HG03378 (cell line): ENCODE measurements around the gene MGLL.

Experiments
- ATAC-seq: cut with Tn5 transposase; IDR thresholded peaks from one replicate; pipeline ENCODE4 v1.9.1; 2021; ENCODE audit warnings: mild to moderate bottlenecking, moderate library complexity; ENCODE audit not compliant: unreplicated experiment

The MGLL gene

DNA sequence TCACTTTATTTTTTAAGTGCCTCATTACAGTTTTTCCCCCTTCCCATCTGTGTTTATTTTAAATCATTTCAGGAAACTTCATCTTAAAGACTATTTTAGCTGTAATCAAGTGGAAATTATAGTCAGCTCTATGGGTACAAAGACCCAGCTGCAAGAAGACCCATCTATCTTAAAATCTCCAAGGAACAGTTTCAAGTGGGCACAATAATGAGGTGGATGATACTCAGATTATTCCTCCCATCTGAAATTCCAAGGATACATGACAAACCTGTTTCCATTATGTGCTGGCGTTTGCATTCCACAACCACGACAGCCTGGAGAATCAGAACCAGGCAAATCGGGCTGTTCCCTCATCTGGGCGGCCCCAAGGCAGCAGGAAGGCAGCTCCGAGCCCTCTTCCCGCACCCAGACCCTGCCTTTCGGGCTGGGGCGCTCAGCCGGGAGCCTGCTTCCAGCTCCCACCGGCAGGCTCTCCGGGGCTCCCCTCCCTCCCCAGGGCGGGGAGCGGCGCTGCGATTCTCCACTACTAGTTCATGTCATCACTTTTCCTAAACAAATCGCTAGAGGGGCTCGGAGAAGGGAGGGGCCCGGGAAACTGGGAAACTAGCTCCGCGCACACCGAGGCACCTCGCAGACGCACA is at the start of gene MGLL:
TSS of gene MGLL (minus strand) at position 475 of the 641 bp plus-strand sequence. CDS start at position 278, 197 bp downstream.
- no peak for ATAC-seq

DNA sequence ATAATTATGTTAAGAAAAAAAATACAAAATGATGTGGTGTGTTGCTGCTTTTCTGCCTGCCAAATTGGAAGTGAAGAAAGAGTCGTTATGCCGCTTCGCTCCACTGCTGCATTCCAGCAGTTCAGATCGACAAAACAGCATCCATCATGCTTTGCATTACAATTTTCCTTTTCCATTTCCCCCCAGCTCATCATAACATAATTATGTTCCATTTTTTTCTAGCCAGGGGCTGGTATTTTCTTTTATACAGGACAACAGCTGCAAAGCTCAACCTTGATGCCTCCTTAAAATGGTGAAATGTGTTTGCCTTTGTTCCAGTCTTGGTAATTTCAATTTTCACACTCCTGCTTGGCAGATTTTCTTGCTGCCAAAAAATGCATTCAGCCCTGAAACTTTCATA is 47.8 kb upstream of the MGLL start:
- no peak for ATAC-seq

DNA sequence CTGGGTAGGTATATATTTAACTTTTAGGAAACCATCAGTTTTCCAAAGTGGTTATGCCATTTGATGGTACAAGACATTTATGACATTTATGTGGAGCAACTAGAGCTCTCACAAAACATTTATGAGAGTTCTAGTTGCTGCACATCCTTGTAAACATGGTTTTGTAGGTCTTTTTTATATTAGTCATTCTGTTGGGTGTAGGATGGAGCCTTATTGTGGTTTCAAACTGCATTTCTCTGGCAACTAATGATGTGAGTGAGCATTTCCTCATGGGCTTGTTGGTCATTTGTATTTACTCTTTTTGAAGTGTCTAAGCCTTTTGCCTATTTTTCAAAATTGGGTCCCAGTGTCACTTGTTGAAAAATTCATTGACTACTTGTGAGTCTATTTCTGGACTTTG is 45.7 kb upstream of the MGLL start:
- no peak for ATAC-seq

DNA sequence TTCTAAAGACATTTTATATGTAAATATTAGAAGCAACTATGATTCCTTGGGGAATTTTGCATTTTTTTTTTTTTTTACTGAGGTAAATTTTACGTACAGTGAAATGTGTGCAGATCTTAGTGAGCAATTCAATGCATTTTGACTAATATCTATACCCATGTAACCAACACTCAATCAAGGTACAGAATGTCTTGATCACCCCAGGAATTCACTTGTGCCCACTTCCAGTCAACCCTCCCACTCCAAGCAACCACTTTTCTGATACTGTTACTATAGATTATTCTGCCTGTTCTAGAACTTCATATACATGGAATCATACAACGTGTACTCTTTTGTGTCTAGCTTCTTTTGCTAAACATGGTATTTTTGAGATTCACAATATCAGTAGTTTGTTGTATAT is 45.1 kb upstream of the MGLL start:
- no peak for ATAC-seq

DNA sequence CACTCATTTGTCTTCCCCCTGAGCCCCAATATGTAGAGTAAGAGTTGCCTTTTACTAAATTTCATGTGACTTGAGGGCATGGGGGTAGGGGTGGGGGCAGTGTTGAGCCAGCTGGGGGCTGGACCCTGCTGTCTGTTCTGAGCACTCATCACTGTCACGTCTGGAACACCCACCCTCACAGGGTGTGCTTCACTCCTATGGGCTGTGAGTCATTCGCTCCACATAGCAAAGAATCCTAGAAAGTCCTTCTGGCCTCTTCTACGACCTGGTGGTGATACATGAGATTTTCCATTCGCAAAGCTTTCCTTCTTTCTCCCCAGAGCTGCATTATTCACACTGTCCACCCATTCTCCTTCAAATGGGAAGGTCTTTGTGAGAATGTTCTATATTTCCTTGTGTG is 43.6 kb upstream of the MGLL start:
- ATAC-seq, result no peak

DNA sequence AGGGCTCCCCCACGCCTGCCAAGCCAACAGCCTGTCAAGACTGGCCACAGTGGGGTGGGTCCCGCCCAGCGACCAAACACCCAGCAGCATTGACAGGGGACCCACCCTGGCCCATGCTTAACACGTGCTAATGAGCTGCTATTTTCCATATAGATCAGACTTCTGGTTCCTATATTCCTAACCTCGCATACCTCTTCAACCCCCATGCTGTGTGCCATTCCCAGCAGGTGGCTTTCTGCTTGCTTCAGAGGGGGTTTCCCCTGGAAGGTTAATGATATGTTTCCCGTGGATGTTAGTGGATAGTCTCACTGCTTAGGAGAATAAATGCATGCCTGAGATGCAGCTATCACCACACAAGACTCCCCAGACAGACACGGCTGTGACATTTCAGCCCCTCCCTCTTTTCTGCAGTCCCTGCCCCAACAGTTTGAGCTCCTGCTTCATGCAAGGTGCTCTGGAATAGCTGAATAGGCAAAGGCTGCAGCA is 37.9 kb upstream of the MGLL start:
- no peak for ATAC-seq

DNA sequence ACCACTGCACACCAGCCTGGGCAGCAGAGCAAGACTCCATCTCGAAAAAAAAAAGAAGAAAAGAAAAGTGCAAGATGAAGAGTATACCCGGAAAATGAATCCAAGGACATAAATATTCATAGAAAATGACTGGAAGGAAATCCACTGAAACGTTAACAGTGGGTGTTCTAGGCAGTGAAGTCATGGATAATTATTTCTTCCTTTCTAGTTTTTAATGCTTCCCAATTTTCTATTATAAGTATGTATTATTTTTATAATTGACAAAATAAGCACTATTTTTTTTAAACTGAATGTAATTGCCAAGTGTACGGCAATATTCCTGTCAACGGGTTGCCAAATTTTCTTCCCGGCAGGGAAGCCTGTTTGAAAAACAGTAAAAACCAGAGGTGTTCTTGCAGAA is 37.4 kb upstream of the MGLL start:
- ATAC-seq, result no peak

DNA sequence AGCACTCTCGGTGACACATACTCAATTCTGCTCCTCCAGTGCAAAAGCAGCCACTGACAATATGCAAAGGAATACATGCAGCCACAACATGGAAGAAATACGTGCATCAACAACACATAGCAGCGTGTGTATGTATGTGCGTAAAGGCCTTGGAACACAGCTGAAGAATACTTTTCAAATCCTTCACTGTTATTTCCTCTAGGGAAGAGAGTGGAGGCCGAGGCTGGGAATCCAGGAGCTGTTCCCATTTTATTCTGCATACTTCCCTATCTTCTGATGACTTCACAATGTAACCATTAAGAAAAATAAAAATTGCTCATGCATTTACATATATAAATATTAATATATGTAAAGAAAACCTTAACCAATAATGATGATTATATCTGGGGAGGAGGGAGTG is 36.6 kb upstream of the MGLL start:
- no peak for ATAC-seq

DNA sequence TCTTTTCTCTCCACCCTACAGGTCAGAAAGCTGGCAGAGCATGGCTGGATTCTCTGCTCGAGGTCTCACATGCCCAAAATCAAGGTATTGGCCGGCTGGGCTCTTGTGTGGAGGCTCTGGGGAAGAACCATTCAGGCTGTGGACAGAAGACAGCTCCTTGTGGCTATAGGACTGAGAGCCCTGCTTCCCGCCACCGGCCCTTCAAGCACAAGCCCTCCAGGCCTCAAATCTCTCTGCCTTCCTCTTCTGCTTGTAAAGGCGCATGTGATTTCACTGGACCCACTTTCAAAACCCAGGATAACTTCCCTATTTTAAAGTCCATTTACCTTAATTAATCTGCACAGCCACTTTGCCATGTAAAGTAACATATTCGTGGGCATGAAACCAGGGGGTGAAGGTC is 36.2 kb upstream of the MGLL start:
- no peak for ATAC-seq

DNA sequence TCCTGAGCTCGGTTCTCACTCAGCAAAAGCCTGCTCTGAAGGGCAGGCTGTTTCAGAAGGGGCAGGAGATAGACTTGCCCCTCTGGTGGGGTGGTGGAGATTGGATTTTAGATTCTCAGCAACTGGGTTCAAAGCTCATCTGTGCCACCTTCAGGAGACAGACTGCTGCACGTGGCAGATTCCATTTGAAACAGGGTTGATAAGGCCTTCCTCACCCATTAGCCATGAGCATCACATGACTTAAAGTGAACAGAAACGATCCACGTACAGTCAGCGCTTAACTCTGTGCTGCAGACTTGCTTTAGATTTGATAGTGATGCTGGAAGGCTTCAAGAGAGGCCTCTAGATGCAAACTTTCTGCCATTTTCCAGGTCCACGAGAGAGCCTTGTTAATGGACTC is 35.0 kb upstream of the MGLL start:
- no peak for ATAC-seq

DNA sequence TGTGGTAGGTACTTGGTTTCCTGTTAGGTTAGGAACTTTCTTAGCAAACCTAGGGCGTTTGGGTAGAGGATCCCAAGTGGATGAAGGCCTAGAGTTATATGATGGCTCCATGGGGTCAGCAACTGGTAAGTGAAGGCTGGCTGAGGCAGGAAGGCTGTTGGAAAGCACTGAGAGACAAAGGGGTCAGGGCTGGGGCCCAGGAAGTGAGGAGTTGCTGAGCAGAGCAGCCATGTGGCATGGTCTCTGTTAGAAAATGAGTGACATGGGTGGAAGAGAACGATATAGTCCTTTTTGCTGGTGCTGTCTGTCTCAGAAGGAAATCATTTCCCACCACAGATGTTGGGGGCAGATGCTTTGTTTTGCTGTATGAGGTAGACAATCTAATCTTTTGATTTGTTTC is 34.5 kb upstream of the MGLL start:
- ATAC-seq, result no peak

DNA sequence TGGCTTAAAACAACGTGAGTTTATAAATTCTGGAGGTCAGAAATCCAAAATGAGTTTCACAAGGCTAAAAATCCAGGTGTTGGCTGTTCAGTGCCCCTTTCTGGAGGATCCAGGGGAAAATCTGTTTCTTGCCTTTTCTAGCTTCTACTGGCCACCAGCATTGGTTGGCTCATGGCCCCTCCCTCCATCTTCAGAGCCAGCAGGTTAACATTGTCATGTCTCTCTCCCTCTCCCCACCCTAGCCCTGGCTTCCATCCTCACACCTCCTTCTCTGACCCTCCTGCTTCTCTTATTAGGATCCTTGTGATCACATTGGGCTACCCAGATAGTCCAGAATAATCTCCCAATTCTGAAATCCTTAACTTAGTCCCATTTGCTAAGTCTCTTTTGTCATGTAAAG is 32.9 kb upstream of the MGLL start:
- no peak for ATAC-seq

DNA sequence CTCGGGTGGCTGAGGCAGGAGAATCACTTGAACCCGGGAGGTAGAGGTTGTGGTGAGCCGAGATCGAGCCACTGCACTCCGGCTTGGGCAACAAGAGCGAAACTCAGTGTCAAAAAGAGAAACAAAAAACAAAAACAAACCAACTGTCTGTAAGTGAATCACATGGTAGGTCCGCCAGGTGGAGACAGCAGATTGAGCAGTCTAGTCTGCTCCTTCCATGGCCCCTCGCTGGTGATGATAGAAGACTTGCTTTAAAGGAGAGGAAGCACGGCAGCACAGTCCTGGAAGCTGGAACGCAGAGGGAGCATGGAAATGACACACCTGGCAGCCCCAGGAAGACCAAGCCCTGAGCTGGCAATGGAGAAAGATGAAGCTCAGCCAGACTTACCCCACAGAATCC is 31.4 kb upstream of the MGLL start:
- no peak for ATAC-seq

DNA sequence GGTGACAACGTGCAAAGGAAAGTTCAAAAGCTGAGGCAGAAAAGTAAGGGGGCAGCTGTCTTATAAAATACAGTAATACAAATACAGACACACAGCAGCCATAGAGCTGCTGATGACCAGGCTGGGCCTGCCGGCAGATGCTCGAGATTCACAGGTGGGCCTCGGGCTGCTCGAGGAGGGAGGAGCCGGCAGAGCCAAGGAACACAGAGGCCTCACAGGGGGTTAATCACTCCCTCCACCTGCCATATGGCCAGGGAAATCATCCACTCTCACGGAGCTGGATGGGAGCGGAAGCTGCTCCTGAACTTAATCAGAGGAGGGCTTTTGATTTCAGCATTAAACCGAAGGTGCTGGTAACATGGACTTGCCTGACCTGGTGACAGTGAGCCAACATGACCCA is 29.6 kb upstream of the MGLL start:
- ATAC-seq, result no peak

DNA sequence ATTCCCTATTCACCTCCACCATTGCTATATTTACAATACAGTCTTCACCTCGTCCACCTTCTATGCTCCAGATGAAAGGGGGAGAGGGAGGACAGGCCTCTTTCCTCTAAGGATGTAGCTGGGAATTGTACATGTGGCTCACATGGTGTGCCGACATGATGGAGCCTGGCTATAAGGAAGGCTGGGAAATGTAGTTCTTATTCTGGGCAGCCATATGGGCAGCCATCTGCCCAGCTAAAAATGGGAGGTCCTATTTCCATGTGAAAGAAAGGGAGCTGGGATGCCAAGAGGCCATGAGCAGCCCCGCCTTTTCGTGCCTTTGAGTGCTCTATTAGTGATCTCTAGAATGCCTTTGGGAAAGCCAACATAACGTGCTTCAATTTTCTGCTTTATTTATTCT is 27.1 kb upstream of the MGLL start:
- no peak for ATAC-seq

DNA sequence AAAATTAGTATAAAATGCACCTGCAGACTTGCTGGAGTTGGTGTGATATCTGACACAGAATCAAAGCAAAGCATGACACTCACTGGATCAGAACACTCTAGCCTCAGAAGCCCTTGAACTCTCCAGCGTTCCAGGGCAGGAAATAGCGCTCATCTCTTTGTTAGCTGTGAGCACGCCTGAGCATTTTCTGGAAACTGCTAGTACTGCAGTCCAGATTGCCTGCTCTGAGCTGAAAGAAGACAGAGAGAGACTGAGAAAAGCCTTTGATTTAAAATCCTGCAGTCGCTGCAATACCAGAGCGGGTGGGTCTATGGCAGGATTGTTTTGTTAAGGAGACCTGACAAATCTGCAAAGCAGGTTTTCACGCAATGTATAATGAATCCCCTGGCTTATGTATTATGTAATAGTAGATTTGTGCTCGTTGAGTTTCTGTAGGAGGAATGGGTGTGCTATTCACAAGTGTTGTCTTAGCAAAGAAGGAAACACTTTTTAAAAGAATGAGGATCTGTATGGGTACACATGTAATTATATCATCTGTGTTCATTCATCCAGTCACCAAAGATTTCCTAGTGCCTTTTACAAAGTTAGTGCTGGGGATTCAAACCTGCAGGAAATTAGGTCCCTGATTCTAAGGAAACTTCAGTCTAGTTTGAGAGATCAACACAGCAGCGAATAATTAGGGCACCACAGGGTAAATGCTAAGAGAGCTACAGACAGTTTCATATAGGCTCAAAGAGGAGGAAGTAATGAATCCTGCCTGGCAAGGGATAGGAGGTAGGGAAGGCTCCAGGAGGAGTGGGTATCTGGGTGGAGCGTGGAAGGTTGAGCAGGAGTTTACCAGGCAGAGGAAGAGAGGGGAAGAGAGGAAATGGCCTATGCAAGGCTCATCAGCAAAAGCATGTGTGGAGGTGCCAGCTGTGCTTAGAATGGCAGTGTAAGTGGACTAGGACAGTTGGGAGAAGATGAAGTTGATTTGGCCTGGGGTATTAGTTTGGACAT is 26.1 kb upstream of the MGLL start:
- no peak for ATAC-seq

DNA sequence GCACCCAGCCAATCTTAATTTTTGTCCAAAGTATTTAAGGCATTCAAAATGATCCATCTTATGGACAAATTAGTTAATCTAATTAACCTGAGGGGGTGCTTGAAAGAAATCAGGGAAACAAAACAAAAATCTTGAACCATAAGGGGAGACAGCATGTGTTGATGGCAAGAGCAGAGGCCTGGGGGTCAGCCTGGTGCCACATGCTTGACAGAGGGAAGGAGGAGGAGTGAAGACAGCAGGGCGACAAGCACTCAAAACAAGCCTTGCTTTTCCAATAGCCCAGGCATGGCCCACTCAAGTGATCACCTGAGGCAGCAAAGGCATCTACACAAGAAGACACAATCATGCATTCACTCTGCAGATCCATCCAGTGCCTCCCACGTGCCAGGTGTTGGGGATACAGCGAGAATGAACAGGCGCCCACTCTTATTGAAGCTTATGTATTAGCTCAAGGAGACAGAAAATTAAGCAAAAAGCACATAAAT is 25.0 kb upstream of the MGLL start:
- ATAC-seq, result no peak

DNA sequence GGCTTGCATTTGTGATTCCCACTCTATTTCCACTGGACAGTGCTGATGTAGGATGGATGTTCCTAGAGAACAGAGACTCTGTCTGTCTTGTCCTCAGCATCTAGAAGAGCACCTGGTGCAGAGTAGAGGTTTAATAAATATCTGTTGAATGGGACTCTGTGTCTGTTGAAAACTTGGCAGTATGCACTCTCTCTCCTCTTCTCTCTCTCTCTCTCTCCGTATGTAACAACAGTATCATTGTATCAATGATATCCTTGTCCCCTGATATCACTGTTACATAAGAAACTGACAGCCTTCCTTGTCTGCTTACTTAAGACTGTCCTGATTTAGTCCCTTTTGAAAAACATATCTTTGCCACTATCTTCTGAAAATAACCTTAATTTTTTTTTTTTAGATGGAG is 24.3 kb upstream of the MGLL start:
- no peak for ATAC-seq

DNA sequence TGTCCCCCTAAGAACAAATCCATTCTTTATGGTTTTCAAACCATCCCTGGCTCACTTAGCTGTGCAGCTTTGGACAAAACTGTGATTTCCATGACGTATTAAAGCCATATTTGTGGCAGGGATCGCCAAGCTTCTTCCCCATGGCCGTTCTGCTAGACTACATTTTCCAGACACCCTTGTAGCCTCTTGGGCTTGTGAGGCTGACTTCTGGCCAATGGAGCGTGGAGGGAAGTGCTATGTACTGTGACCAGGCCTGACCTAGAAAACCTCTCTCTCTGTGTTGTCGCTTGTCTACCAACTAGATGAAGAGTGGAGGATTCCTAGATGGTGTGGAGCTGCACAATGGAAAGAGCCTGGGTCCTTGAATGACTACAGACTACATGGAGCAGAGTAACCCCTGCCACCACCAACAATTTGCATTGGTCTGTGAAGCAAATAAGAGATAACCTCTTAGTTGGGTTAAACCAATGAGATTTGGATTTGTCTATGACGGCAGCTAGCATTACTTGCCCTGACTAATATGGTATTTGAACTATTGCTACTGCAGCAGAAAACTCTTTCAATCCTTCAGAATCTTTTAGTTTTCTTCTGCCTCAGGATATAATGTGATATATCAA is 22.1 kb upstream of the MGLL start:
- peak; percentile 71 for ATAC-seq

DNA sequence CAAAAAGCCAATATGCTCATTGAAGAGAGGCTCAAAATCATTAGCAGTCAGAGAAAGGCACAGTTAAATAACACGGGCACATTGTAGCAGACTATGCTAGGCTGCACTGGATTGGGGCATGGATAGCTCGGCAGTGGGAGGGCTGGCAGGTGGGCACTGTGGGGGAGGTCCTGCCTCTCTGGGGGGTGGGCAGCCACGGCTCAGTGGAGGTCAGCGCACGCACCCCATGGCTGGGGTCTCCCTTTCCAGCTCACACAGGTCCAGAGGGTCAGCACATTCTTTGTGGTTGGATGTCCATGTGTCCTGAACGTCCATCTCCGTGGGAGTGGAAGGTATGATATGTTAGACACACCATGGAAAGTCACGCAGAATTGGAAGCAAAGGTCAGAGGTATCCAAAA is 18.4 kb upstream of the MGLL start:
- ATAC-seq, result no peak

DNA sequence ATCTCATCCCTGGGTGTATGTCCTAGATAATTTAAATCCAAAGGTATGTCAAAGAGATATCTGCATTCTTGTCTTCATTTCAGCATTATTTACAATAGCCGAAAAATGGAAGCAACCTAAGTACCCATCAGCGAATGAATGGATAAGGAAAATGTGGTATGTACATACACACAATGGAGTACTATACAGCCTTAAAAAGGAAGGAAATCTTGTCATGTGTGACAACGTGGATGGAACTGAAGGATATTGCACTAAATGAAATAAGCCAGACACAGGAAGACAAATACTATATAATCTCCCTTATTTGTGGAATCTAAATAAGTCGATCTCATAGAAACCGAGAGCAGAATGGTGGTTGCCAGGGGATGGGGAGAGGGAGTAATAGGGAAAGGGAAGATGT is 16.8 kb upstream of the MGLL start:
- ATAC-seq, result no peak
